GM19372 (cell line): ENCODE results near the gene C16orf78.

Experiments used
- ATAC-seq: cut with Tn5 transposase; IDR thresholded peaks from one replicate; pipeline ENCODE4 v1.9.1; 2021; ENCODE audit warnings: mild to moderate bottlenecking, low read depth, moderate library complexity; ENCODE audit not compliant: unreplicated experiment

Gene C16orf78

GRCh38 chr16:49378238-49378637 is 4.6 kb downstream of the C16orf78 start:
- no peak for ATAC-seq

- ATAC-seq: no peak
Observed at GRCh38 chr16:49378816-49379215, 5.2 kb downstream of the C16orf78 start.

GRCh38 chr16:49382916-49383315 is 9.3 kb downstream of the C16orf78 start:
- no peak for ATAC-seq

DNA sequence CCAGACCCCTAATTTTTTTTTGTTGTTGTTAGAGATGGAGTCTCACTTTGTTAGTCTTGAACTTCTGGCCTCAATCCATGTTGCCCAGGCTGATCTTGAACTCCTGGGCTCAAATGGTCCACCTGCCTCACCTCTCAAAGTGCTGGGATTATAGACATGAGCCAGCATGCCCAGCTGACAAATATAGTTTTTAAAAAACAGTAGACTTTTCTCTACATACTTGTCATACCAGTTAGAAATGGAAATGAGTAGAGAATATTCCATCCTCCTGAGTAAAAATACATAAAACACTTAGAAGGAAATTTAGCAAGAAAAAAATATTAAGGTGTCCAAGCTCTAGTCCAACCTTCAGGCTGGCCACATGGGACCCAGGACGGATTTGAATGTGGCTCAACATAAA is 21.4 kb downstream of the C16orf78 start:
- ATAC-seq: no peak

GRCh38 chr16:49396206-49396720 is 22.7 kb downstream of the C16orf78 start:
- no peak for ATAC-seq

- no peak for ATAC-seq
Observed at GRCh38 chr16:49398761-49399160, 25.2 kb downstream of the C16orf78 start.

- ATAC-seq: peak; percentile 97
Observed at GRCh38 chr16:49399594-49400364, 26.2 kb downstream of the C16orf78 start.

- no peak for ATAC-seq
Observed at GRCh38 chr16:49400611-49401010, 27.0 kb downstream of the C16orf78 start.

GRCh38 chr16:49405123-49405522 is 31.5 kb downstream of the C16orf78 start:
- no peak for ATAC-seq

GRCh38 chr16:49405530-49405929 is 31.9 kb downstream of the C16orf78 start:
- no peak for ATAC-seq

DNA sequence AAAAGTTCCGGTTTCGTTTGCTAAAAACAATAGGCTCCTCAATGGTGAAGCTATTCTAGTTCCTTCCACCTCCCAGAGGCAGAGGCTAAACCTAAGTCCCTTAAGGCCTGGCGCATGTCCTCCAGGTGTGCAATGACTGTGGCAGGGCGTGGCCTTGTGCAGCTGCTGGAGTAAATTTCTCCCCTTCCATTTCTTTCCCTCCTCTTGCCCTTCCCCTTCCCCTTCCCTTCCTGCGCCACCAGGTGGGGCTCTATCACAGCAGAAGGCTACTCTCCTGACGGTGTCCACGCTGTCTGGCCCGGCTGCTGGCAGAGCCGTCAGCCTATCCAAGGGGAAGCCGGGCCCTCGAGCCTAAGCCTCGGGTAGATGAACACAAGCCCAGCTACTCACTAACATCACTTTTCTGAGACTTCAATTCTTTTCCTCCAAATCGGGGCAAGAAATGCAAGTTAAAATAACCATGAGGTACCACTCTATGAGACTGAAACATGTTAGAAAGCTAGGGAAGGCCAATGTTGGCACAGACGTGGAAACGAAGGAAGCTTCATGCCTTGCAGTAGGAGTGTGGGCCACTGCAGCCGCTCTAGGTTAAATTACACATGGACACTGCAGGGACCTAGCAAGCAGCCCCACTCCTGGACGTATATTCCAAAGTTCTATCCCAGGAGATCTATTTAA is 34.4 kb downstream of the C16orf78 start:
- peak; percentile 90 for ATAC-seq

- ATAC-seq: no peak
Observed at GRCh38 chr16:49409121-49409520, 35.5 kb downstream of the C16orf78 start.

GRCh38 chr16:49410226-49410625 is 36.6 kb downstream of the C16orf78 start:
- no peak for ATAC-seq

DNA sequence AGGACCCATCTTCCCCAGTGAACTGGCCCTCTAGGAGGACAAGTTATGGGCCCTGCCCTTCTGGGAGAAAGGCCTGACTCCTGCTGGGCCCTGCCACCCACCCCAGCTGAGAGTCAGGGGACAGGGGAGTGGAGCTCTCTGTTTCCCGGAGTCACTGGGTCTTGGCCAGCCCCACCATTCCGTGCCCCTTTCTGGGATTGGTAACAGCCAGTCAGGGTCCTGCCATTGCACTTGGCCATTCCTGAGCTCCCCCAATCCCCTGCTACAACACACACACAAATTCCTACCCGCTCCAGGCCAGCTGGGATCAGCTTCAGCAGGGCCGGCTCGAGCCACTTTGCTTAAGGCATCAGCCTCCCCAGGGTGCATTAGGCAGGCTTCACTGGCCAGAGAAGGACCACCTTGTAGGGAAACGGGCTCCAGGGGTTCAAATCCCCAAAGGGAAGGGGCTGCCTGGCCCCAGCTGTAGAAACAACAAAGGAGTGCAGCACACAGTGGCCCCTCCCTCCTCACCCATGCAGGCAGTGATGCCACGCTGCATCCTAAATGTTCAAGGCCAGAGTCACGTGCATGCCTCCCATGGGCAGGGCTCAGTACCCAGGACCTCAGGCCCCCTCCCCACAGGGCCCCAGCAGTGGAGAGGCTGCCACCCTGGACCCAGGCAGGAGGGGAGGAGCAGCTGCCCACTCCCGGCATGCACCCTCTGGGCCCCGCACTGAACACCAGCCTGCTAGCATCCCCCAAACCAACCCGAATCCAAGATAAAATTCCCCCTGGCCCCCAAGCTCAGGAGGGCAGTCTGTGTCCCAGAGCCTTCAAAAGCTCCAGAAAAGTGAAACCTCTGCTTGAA is 37.7 kb downstream of the C16orf78 start:
- no peak for ATAC-seq

DNA sequence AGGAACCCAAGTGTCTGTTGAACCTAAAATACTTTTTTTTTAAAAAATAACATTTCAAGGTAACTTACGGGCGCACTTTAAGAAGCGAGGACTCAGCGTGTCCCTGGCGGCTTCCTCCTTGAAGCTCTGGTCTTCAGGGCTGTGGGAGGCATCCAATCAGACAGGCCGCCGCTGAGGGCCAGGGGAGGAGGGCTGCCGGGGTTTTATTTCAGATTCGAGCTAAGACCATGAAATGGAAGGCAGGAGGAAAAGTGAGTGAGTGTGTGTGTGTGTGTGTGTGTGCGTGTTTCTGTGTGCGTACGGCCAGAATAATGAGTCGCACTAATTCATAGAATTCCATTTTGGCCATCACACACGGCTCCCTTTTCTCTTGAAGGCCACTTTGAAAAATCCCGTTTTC is 41.1 kb downstream of the C16orf78 start:
- no peak for ATAC-seq

GRCh38 chr16:49415083-49415482 is 41.5 kb downstream of the C16orf78 start:
- no peak for ATAC-seq

DNA sequence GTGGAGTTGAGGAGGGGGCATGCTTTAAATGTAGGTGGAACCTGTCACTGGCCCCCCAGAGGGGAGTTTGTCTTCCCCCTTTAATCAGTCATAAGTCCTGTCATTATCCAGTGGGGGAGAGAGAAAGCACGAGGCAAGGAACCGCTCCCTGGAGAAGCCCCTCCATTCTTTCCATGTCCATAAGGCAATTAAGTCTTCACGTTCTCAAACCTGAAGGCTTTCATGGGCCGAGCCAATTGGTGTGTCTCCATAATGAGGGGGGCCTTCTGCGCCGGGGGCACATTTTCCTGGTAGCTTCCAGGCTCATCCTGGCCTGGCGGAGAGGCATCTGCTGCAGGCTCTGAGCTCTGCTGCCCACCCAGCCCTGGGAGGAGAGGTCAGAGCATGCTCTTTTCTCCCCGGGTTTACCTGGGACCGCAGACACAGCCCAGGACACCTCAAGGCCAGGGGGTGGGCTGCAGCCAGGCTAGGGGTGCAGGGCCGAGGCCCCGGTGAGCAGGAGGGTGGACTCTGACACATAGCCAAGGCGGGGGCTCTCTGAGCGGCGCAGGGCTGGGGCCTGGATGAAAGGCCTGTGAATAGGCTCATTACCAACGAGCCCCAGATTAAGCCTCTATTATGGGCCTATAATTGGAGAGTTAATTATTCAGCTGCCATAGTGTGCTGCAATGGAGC is 42.5 kb downstream of the C16orf78 start:
- ATAC-seq: no peak

DNA sequence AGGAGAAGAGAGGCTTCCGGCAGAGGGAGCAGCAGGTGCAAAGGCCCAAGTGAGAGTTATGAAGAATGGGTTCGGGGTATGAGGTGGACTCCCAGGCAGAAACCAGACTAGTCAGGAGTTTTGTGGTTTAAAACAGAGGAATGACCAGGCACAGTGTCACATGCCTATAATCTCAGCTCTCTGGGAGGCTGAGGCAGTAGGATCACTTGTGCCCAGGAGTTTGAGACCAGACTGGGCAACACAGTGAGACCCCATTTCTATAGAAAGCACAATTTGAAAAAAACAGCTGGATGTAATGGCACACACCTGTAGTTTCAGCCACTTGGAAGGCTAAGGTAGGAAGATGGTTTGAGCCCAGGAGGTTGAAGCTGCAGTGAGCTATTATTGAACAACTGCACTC is 43.8 kb downstream of the C16orf78 start:
- no peak for ATAC-seq

DNA sequence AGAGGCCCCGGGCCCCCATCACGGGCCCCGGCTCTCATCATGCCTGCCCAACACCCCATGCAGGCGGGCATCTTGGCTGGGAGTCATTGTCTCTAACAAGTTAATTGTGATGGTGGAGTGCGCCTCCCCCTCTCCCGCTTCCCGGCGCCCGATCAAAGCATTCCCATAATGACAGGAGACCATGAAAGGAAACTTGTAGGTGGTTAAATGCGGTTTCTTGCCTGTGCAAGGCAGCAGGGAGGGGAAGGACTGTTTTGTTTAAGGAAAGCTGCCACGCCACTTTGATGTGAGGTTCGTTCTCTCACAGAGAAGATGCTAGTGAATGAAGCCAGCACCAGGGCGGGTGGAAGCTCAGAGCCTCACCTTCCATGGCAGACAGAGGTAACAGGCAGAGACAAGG is 45.4 kb downstream of the C16orf78 start:
- ATAC-seq: no peak

DNA sequence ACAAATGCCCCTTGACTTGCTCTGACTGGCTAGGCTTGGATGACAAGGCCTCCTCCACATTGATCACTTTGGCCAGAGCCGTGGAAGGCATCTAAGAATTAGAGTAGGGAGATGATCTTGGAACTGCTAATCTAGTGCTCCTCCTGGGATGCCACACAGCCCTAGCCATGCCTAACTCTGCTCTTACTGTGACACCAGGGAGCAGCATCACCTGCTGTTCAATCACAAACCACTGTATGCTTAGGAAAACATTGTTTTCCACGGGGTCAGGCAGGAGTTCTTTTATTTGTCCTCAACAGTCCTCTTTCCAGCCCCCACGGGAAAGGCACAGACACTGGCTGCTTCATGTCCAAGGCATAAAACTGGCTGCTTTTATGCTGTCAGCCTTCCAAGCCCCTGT is 46.3 kb downstream of the C16orf78 start:
- no peak for ATAC-seq
